Natural killer cell (primary cell): ENCODE measurements around the gene MAP3K20. TPM values are rescaled to one million over a fixed set of nuclear protein-coding genes. Genes with fewer than 3 reads are reported as not detected.

Experiments used
- ATAC-seq, 3 donors: fragments of 150-1000 bp in 2 of 3; fragments of 200-7000 bp in 1 of 3; cut with Tn5 transposase; 1 replicate in 1 of 3; 2 replicates in 2 of 3; pipeline ENCODE4 v1.10.0; 2021; ENCODE audit warnings: mild to moderate bottlenecking in 2 of 3, moderate library complexity in 2 of 3
- DNase-seq, 2 donors: peaks; one replicate each; pipeline versions ENCODE4 v3.0.0 to v3.0.0-alpha.2; 2013 to 2021; ENCODE audit warnings: mixed read lengths in 1 of 2
- H3K27ac ChIP-seq: one replicate; pipeline ENCODE4 v1.5.1; 2013; ENCODE audit warnings: mild to moderate bottlenecking, low read length
- H3K27me3 ChIP-seq: one replicate; pipeline ENCODE4 v1.6.1; 2013; ENCODE audit warnings: low read length; ENCODE audit not compliant: control insufficient read depth, insufficient read depth
- H3K36me3 ChIP-seq: one replicate; pipeline ENCODE4 v1.6.1; 2013; ENCODE audit warnings: low read length; ENCODE audit not compliant: control insufficient read depth, insufficient read depth
- H3K4me1 ChIP-seq: one replicate; pipeline ENCODE4 v1.6.1; 2013; ENCODE audit warnings: low read length; ENCODE audit not compliant: control insufficient read depth, insufficient read depth
- H3K4me3 ChIP-seq: one replicate; pipeline ENCODE4 v1.5.1; 2013; ENCODE audit warnings: low read length
- H3K9me3 ChIP-seq: one replicate; pipeline ENCODE4 v1.6.1; 2013; ENCODE audit warnings: low read length; ENCODE audit not compliant: control insufficient read depth, insufficient read depth
- H3K27ac Mint-ChIP-seq, 2 donors: one replicate each; pipeline ENCODE4 v1.8.0; 2022; ENCODE audit warnings: mild to moderate bottlenecking in 2 of 2, mixed read lengths in 2 of 2, moderate library complexity in 1 of 2
- H3K27me3 Mint-ChIP-seq, 2 donors: one replicate each; pipeline ENCODE4 v1.8.0; 2022; ENCODE audit warnings: low read depth in 2 of 2, mixed read lengths in 2 of 2
- H3K36me3 Mint-ChIP-seq: one replicate; pipeline ENCODE4 v1.8.0; 2022; ENCODE audit warnings: mixed read lengths
- H3K4me1 Mint-ChIP-seq, 2 donors: one replicate each; pipeline ENCODE4 v1.8.0; 2022; ENCODE audit warnings: mixed read lengths in 2 of 2
- H3K4me3 Mint-ChIP-seq: one replicate; pipeline ENCODE4 v1.8.0; 2022; ENCODE audit warnings: mild to moderate bottlenecking, moderate library complexity, mixed read lengths
- H3K9me3 Mint-ChIP-seq, 2 donors: one replicate each; pipeline ENCODE4 v1.8.0; 2022; ENCODE audit warnings: mixed read lengths in 2 of 2
- WGBS: methylation state at CpG from one replicate; pipeline ENCODE4 v1.1.7; 2013; ENCODE audit warnings: missing lambda C conversion rate; ENCODE audit not compliant: insufficient coverage; 5-methylcytosine and 5-hydroxymethylcytosine counted together
- intact Hi-C: fragments of 100-400 bp; cut with micrococcal nuclease; formaldehyde crosslinking; loops from one replicate; pipeline ENCODE4 v1.14.2; 2022
- total RNA-seq, 4 donors: library from RNA; stranded (reverse); fragments of 120-200 nt in 1 of 4; gene quantifications; one replicate each; pipeline versions ENCODE4 v1.2.3 to v1.2.4, GENCODE V29; 2013 to 2022
- TF ChIP-seq, protein P1 (sequence below): fragments of 200-600 bp; IDR thresholded peaks from one replicate; pipeline ENCODE4 v1.8.0; 2022; ENCODE audit warnings: antibody characterized with exemption

Gene MAP3K20
- total RNA-seq, 3 donors from 2014 or later (not counting 1 experiment from before 2014, with no cell fraction given): 1.6 to 3.0 (median 2.5) TPM

DNA sequence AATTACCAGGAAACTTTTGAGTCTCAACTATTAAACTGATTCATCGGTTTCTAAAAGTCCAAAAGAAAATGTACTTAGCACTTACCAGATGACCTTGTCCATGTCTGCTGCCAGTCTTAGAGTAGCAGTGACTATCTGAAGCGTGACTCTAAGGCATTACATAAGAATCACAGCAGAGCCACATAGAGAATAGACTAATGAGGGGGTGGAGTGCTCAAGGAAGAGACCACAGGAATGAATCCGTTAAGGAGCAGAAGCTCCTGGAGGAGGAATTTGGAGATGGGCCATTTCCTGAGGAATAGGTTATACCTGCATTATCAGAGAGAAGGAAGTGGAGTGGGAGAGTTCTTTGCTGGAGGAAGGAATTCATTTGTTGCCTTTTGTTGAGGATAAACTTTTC lies 116.0 kb downstream of the MAP3K20 start:
- no peak overlapping the region for H3K27ac ChIP-seq
- ATAC-seq (no peak), DNase-seq (no peak)
- H3K36me3 ChIP-seq: no peaks in the 10 kb centered on the region
- Mint-ChIP-seq H3K36me3 (no peaks in the 10 kb centered on the region), H3K27ac (no peak overlapping the region), H3K9me3 (no peaks in the 10 kb centered on the region), H3K27me3 (no peaks in the 10 kb centered on the region), H3K4me1 (no peaks in the 10 kb centered on the region), H3K4me3 (no peak overlapping the region)
- H3K9me3 ChIP-seq: no peaks in the 10 kb centered on the region
- no peaks in the 10 kb centered on the region for H3K27me3 ChIP-seq
- intact Hi-C loops: no loop called here
- 93% methylated on average over 3 of the region's 3 CpGs for WGBS
- TF ChIP-seq, protein P1, sequence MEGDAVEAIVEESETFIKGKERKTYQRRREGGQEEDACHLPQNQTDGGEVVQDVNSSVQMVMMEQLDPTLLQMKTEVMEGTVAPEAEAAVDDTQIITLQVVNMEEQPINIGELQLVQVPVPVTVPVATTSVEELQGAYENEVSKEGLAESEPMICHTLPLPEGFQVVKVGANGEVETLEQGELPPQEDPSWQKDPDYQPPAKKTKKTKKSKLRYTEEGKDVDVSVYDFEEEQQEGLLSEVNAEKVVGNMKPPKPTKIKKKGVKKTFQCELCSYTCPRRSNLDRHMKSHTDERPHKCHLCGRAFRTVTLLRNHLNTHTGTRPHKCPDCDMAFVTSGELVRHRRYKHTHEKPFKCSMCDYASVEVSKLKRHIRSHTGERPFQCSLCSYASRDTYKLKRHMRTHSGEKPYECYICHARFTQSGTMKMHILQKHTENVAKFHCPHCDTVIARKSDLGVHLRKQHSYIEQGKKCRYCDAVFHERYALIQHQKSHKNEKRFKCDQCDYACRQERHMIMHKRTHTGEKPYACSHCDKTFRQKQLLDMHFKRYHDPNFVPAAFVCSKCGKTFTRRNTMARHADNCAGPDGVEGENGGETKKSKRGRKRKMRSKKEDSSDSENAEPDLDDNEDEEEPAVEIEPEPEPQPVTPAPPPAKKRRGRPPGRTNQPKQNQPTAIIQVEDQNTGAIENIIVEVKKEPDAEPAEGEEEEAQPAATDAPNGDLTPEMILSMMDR: no peak
- H3K4me1 ChIP-seq: no peaks in the 10 kb centered on the region
- no peak overlapping the region for H3K4me3 ChIP-seq

DNA sequence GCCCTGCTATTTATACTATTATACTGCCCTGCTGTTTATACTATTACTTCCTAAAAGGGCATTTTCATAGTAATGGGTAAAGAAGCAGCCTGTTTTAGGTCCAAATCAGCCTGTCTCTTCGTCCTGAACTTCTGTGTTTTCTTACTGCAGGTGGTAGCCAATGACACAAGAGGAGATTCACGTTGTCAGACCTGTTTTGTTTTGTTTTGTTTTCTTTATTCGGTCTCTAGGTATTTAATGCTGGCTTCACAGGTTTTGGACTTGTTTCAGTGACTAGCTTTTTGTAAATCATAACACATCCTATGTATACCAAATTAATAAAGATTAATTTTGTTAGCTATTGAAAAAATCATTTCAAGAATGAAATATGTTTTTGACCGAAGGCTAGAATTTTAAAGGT lies 116.4 kb downstream of the MAP3K20 start:
- H3K27me3 Mint-ChIP-seq: no peaks in the 10 kb centered on the region
- WGBS: 76% methylated on average over 2 of the region's 4 CpGs
- no peaks in the 10 kb centered on the region for H3K36me3 ChIP-seq
- intact Hi-C loops: no loop called here
- TF ChIP-seq, protein P1: no peak
- no peak overlapping the region for H3K4me3 Mint-ChIP-seq
- H3K9me3 ChIP-seq: no peaks in the 10 kb centered on the region
- no peaks in the 10 kb centered on the region for H3K36me3 Mint-ChIP-seq
- no peak overlapping the region for H3K27ac ChIP-seq
- H3K9me3 Mint-ChIP-seq: no peaks in the 10 kb centered on the region
- H3K4me1 ChIP-seq: no peaks in the 10 kb centered on the region
- H3K4me1 Mint-ChIP-seq: no peaks in the 10 kb centered on the region
- ATAC-seq (no peak), DNase-seq (no peak)
- no peak overlapping the region for H3K4me3 ChIP-seq
- no peak overlapping the region for H3K27ac Mint-ChIP-seq
- no peaks in the 10 kb centered on the region for H3K27me3 ChIP-seq

DNA sequence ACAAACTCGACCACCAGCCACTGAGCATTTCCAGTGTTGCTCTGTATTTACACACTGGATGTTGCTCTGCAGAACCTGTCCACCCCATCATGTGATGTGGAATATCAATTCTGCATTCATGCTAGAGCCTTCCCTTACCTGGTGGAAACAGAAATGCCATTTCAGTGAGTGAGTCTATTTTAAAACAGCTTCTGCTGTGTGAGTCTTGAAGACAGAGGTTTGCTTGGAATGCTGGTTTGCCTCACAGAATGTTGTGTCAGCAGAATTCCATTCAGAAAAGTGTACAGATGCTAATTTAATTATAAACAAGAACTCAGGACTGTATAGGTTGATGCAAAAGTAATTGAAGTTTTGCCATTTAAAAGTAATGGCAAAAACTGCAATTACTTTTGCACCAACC lies 118.3 kb downstream of the MAP3K20 start:
- TF ChIP-seq, protein P1: no peak
- H3K9me3 Mint-ChIP-seq: no peaks in the 10 kb centered on the region
- H3K27ac ChIP-seq: no peak overlapping the region
- 91% methylated on average over 1 of the region's 1 CpG for WGBS
- no peaks in the 10 kb centered on the region for H3K36me3 ChIP-seq
- H3K4me1 Mint-ChIP-seq: no peaks in the 10 kb centered on the region
- no peak overlapping the region for H3K27ac Mint-ChIP-seq
- no peaks in the 10 kb centered on the region for H3K27me3 Mint-ChIP-seq
- ATAC-seq: no peak
- H3K4me3 ChIP-seq: no peak overlapping the region
- no peak for DNase-seq
- no peaks in the 10 kb centered on the region for H3K36me3 Mint-ChIP-seq
- H3K9me3 ChIP-seq: no peaks in the 10 kb centered on the region
- H3K27me3 ChIP-seq: no peaks in the 10 kb centered on the region
- H3K4me3 Mint-ChIP-seq: no peak overlapping the region
- intact Hi-C loops: no loop called here
- H3K4me1 ChIP-seq: no peaks in the 10 kb centered on the region

DNA sequence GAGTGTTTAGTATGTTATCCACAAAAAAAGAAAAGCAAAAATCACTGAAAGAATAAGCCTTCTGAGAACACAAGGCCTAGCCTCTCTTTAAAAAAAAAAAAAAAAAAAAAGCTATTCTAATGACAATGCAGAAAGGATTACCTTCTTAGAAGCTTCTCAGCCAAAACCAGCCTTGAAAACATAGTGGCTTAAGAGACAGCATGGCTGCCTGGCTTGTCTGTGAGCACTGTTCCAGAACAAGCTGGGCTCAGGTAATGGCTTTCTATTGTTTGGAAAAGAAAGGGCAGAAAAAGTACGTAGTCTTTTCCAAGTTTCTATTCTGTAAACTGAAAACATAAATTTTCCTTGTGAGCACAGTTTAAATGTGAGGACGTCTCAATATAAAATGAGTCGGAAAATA lies 119.5 kb downstream of the MAP3K20 start:
- Histone ChIP-seq H3K4me1 (no peaks in the 10 kb centered on the region), H3K4me3 (no peak overlapping the region), H3K36me3 (no peaks in the 10 kb centered on the region), H3K27me3 (no peaks in the 10 kb centered on the region), H3K9me3 (no peaks in the 10 kb centered on the region), H3K27ac (no peak overlapping the region)
- WGBS: 95% methylated on average over 3 of the region's 3 CpGs
- ATAC-seq (no peak), DNase-seq (no peak)
- Mint-ChIP-seq H3K4me3 (no peak overlapping the region), H3K9me3 (no peaks in the 10 kb centered on the region), H3K27me3 (no peaks in the 10 kb centered on the region), H3K36me3 (no peaks in the 10 kb centered on the region), H3K4me1 (no peaks in the 10 kb centered on the region), H3K27ac (no peak overlapping the region)
- intact Hi-C loops: no loop called here
- TF ChIP-seq, protein P1: no peak
